Spleen (tissue), 11 donors: ENCODE data around the gene TAX1BP3. TPM values are rescaled to one million over a fixed set of nuclear protein-coding genes. Genes with fewer than 3 reads are reported as not detected.

Experiments used
- DNase-seq: peaks from one replicate; pipeline ENCODE4 v3.0.0-alpha.2; 2020
- H3K27ac ChIP-seq, 8 donors: fragments of 200-600 bp; sonication (generic) in 7 of 8; 1 replicate in 4 of 8; 2 replicates in 4 of 8; pipeline versions ENCODE4 v1.5.0 to v1.8.0; 2016 to 2021; ENCODE audit warnings: inconsistent platforms in 4 of 8, mild to moderate bottlenecking in 4 of 8, moderate library complexity in 1 of 8
- H3K27me3 ChIP-seq, 7 donors: fragments of 200-600 bp; sonication (generic) in 6 of 7; replicated peaks in 1 of 7; 1 replicate in 4 of 7; 2 replicates in 3 of 7; pipeline versions ENCODE4 v1.5.0 to v1.8.0; 2016 to 2021; ENCODE audit warnings: inconsistent platforms in 3 of 7, mild to moderate bottlenecking in 1 of 7
- H3K36me3 ChIP-seq, 6 donors: fragments of 200-600 bp; sonication (generic) in 5 of 6; 1 replicate in 4 of 6; 2 replicates in 2 of 6; pipeline versions ENCODE4 v1.5.0 to v1.8.0; 2016 to 2021; ENCODE audit warnings: inconsistent platforms in 2 of 6
- H3K4me1 ChIP-seq, 6 donors: fragments of 200-600 bp; sonication (generic) in 5 of 6; 1 replicate in 3 of 6; 2 replicates in 3 of 6; pipeline versions ENCODE4 v1.5.0 to v1.8.0; 2016 to 2021; ENCODE audit warnings: inconsistent platforms in 3 of 6
- H3K4me3 ChIP-seq, 8 donors: fragments of 200-600 bp; sonication (generic) in 7 of 8; 1 replicate in 4 of 8; 2 replicates in 4 of 8; pipeline versions ENCODE4 v1.5.0 to v1.8.0; 2016 to 2021; ENCODE audit warnings: inconsistent platforms in 4 of 8, mild to moderate bottlenecking in 4 of 8, moderate library complexity in 2 of 8
- H3K9me3 ChIP-seq, 8 donors: fragments of 200-600 bp; sonication (generic) in 7 of 8; 1 replicate in 4 of 8; 2 replicates in 4 of 8; pipeline versions ENCODE4 v1.5.0 to v1.8.0; 2016 to 2021; ENCODE audit warnings: inconsistent platforms in 4 of 8
- POLR2A ChIP-seq, 3 donors: fragments of 450-650 bp; IDR thresholded peaks; one replicate each; pipeline ENCODE4 v1.5.1; 2017; ENCODE audit warnings: antibody characterized with exemption in 3 of 3, mild to moderate bottlenecking in 1 of 3
- POLR2AphosphoS5 ChIP-seq, 3 donors: sonication (generic); formaldehyde crosslinking; IDR thresholded peaks; one replicate each; pipeline ENCODE4 v1.5.1; 2017; ENCODE audit warnings: antibody characterized with exemption in 3 of 3
- WGBS, 5 donors: extraction: QIAGEN DNeasy Blood & Tissue Kit in 3 of 5; methylation state at CpG; one replicate each; pipeline versions ENCODE4 v1.1.5 to v1.1.7; 2013 to 2018; 5-methylcytosine and 5-hydroxymethylcytosine counted together
- intact Hi-C: fragments of 100-400 bp; cut with DNase I; formaldehyde crosslinking; loops from one replicate; pipeline ENCODE4 v1.15.0; 2023; ENCODE audit warnings: low total_unique reads
- polyA plus RNA-seq, 3 donors: library from polyadenylated mRNA; stranded (reverse); fragments of 200-250 nt; gene quantifications; one replicate each; pipeline ENCODE4 v1.2.1, GENCODE V29; 2013
- total RNA-seq, 7 donors: library from RNA; depleted of rRNA in 3 of 7; stranded (reverse); fragments of >200 nt in 3 of 7; fragmentation: NEBNext Ultra II Directional in 4 of 7; extraction: Animal tissue kit (Norgen Biotek cat#: 25700) in 4 of 7; gene quantifications; one replicate each; pipeline versions ENCODE4 v1.1.0 to v1.2.1, GENCODE V29; 2016 to 2021
- TF ChIP-seq, protein P1 (sequence below), 11 experiments: fragments of 200-600 bp in 7 of 11; fragments of 450-650 bp in 4 of 11; sonication (generic) in 4 of 11; IDR thresholded peaks in 8 of 11; conservative IDR thresholded peaks in 3 of 11; 1 replicate in 7 of 11; 2 replicates in 4 of 11; pipeline versions ENCODE4 v1.4.0 to v1.8.0; 2016 to 2021; ENCODE audit warnings: antibody characterized with exemption in 11 of 11, inconsistent platforms in 4 of 11, mild to moderate bottlenecking in 1 of 11
- donor health status: healthy with polysubstance abuse.
- donor health status: DM: no; HTN: no; CAD: no; lungs with moderate emphysema.
- donor health status: DM: no; HTN: no; CAD: no.
- donor health status: Bipolar disorder and iron deficiency.
- donor health status: healthy.
- donor health status: DM: no; HTN: no; CAD: no.
- donor health status: DM: yes; HTN: yes; CAD: no.

The TAX1BP3 gene
- total and polyA plus RNA-seq, 10 donors, result 32.9 to 65.7 (median 52.6) TPM

DNA sequence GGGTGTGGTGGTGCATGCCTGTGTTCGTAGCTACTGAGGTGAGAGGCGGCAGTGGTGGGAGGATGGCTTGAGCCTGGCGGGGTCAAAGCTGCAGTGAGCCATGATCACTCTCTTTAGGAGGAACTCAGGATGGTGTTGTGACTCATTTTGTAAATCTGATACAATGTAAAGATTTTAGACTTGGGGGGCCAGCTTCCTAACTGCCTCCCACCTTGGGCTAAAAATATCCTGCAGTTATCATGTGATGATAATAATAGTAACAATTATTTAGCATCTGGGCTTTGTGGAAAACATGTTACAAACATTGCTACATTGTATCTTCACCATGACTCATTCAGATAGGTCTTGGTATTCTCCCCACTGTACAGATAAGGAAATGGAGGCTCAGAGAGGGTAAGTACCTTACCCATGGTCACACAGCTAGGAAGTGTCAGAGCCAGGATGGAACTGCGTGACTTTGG lies 24.5 kb downstream of the TAX1BP3 start:
- H3K9me3 ChIP-seq, result no peaks in the 10 kb centered on the region
- intact Hi-C loops, result no loop called here
- H3K4me3 ChIP-seq, result no peak overlapping the region
- peaks cover 0 to 35% (median 16%) of the 10 kb centered on the region in 6 donors for H3K4me1 ChIP-seq
- no peak for DNase-seq
- TF ChIP-seq POLR2A (IDR thresholded peaks at IDR 0.05), result no peak
- TF ChIP-seq, protein P1, sequence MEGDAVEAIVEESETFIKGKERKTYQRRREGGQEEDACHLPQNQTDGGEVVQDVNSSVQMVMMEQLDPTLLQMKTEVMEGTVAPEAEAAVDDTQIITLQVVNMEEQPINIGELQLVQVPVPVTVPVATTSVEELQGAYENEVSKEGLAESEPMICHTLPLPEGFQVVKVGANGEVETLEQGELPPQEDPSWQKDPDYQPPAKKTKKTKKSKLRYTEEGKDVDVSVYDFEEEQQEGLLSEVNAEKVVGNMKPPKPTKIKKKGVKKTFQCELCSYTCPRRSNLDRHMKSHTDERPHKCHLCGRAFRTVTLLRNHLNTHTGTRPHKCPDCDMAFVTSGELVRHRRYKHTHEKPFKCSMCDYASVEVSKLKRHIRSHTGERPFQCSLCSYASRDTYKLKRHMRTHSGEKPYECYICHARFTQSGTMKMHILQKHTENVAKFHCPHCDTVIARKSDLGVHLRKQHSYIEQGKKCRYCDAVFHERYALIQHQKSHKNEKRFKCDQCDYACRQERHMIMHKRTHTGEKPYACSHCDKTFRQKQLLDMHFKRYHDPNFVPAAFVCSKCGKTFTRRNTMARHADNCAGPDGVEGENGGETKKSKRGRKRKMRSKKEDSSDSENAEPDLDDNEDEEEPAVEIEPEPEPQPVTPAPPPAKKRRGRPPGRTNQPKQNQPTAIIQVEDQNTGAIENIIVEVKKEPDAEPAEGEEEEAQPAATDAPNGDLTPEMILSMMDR (IDR thresholded peaks at IDR 0.05 in 8 of 11, conservative IDR thresholded peaks at IDR 0.05 in 3 of 11), result no peak
- TF ChIP-seq POLR2AphosphoS5 (IDR thresholded peaks at IDR 0.05), result no peak
- no peaks in the 10 kb centered on the region for H3K27me3 ChIP-seq
- no peak overlapping the region for H3K27ac ChIP-seq
- WGBS, 5 donors, result 74 to 94% (median 86%) methylated on average over 4 of the region's 4 CpGs
- H3K36me3 ChIP-seq, result peaks cover 0 to 75% (median 15%) of the 10 kb centered on the region in 6 donors

DNA sequence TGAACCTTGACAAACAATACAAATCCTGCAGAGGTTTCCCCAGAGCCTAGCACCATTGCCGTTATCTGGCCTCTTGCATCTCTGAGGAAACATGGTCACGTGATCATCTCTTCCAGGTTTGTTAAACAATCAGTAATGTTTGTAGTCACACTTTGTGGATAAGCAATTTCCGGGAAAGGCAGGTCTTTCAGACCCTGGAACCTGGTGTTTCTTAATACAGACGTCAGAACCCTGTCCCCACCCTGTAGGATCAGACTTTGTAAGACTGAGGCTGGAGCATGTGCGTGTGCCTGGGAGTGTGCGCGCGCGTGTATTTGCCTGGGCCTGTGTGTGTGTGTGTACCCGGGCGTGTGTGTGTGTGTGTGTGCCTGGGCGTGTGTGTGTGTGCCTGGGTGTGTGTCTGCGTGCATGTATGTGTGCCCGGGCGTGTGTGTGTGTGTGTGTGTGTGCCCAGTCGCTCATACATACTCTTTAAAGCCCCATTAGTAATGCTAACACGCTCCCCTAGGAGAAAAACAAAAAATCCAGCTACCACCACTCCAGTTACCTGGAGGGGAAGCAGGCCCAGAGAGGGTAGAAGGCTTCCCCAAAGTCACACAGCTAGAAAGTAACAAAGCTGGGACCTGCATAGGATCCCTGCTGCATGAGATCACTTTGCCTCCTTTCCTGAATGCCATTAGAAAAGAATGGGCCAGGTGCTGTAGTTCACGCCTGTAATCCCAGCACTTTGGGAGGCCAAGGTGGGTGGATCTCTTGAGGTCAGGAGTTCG lies 26.5 kb downstream of the TAX1BP3 start:
- no peak for DNase-seq
- H3K27ac ChIP-seq, result no peak overlapping the region

DNA sequence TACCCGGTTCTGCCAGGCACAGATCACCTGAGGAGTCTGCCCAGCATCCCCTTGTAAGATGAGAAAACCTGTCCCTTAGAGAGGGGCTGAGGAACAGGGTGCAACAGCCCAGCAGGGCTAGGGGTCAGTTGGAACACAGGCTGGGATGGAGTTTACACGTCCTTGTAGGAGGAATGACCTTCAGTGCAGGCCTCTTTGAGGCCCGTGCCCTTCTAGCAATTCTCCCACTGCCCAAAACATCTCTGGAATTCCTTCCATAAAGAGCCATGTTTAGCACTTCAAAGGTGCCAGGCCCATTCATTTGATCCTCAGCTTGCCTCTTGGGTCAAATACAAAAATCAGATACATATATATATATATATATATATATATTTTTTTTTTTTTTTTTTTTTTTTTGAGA lies 27.4 kb downstream of the TAX1BP3 start:
- peaks cover 0 to 56% (median 9%) of the 10 kb centered on the region in 6 donors for H3K36me3 ChIP-seq
- H3K4me3 ChIP-seq, result no peak overlapping the region
- H3K27ac ChIP-seq, result no peak overlapping the region
- H3K27me3 ChIP-seq, result no peaks in the 10 kb centered on the region
- TF ChIP-seq POLR2A (IDR thresholded peaks at IDR 0.05) (no peak), POLR2AphosphoS5 (IDR thresholded peaks at IDR 0.05) (no peak)
- TF ChIP-seq, protein P1 (IDR thresholded peaks at IDR 0.05 in 8 of 11, conservative IDR thresholded peaks at IDR 0.05 in 3 of 11), result no peak
- H3K9me3 ChIP-seq, result no peaks in the 10 kb centered on the region
- DNase-seq, result no peak
- intact Hi-C loops, result no loop called here
- H3K4me1 ChIP-seq, result peaks cover 3 to 46% (median 19%) of the 10 kb centered on the region in 6 donors
- WGBS, 5 donors, result 68 to 87% (median 75%) methylated on average over 3 of the region's 3 CpGs

More for the DNA sequence above, 26.5 kb downstream of the TAX1BP3 start:
- Histone ChIP-seq H3K27me3 (no peaks in the 10 kb centered on the region), H3K4me1 (peaks cover 3 to 50% (median 24%) of the 10 kb centered on the region in 6 donors), H3K36me3 (peaks cover 0 to 61% (median 9%) of the 10 kb centered on the region in 6 donors), H3K9me3 (no peaks in the 10 kb centered on the region), H3K4me3 (no peak overlapping the region)
- intact Hi-C loops, result no loop called here
- WGBS, 5 donors, result 72 to 90% (median 79%) methylated on average over 13 to 19 of the region's 19 CpGs
- TF ChIP-seq POLR2A (IDR thresholded peaks at IDR 0.05) (no peak), POLR2AphosphoS5 (IDR thresholded peaks at IDR 0.05) (no peak)
- TF ChIP-seq, protein P1 (IDR thresholded peaks at IDR 0.05 in 8 of 11, conservative IDR thresholded peaks at IDR 0.05 in 3 of 11), result no peak

DNA sequence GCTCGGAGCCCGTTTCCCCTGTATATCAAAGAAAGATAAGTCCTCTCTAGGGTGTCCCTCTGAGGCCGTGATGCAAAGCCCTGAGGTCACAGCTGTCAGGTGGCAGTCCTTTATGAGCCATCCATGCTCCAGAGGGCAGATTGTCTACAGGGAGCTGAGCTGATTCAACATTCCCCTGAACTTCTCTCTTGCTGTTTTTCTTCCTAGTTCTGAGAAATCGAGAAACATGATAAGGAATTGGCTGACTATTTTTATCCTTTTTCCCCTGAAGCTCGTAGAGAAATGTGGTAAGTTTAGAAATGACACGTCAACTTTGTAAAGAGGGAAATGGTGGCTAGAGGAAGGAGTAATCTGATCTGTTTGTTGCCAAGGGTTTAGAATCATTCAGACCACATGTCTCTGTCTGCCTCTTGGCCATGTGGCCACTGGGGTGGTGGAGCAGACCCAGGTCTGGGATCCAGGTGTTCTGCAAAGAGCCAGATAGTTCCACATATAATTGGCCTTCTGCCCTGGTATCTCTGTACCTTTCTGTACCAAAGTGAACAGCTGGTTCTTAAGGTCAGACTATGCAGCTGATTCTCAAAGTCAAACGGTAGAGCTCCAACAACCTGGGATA lies 28.3 kb downstream of the TAX1BP3 start:
- H3K9me3 ChIP-seq, result no peaks in the 10 kb centered on the region
- 24 to 45% (median 36%) methylated on average over 7 of the region's 7 CpGs for WGBS, 5 donors
- H3K27ac ChIP-seq, result peak overlapping the region in 3 of 8 donors; percentile 8 to 46 (median 17)
- TF ChIP-seq POLR2A (IDR thresholded peaks at IDR 0.05) (no peak), POLR2AphosphoS5 (IDR thresholded peaks at IDR 0.05) (no peak)
- intact Hi-C loops, result no loop called here
- H3K27me3 ChIP-seq, result no peaks in the 10 kb centered on the region
- H3K36me3 ChIP-seq, result peaks cover 0 to 52% (median 7%) of the 10 kb centered on the region in 6 donors
- no peak for DNase-seq
- peaks cover 3 to 46% (median 24%) of the 10 kb centered on the region in 6 donors for H3K4me1 ChIP-seq
- no peak overlapping the region for H3K4me3 ChIP-seq
